NCI-H146 treated with DMSO at 0.1 percent for 48 hours (cell line): ENCODE measurements around the gene BAHCC1.
A peak's percentile ranks its signal among the peaks of the same experiment; 100 is the strongest.

Experiments
- DNase-seq: peaks from one replicate; lab custom pipeline; 2025; ENCODE audit not compliant: unreplicated experiment; lab: John Stamatoyannopoulos, UW

BAHCC1 gene

DNA sequence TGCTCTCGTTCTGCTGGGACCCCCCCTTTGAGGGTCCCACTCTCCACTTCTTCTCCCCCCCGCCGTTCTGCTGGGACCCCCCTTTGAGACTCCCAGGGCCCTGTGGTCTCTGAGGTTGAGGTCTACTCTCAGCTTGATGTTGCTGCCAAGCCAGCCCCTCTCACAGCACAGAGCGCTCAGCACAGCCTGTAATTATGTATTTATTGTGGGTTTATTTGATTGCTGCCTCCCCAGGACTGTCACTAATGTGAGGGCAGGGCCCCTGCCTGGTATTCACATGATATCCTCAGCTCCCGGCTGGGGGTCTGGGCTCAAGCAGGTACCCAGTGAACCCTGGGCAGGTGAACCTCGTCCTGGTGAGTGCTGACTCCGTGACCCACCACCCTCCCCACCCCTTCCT, 81.9 kb downstream of the BAHCC1 start:
- DNase-seq, result peak; percentile 30

DNA sequence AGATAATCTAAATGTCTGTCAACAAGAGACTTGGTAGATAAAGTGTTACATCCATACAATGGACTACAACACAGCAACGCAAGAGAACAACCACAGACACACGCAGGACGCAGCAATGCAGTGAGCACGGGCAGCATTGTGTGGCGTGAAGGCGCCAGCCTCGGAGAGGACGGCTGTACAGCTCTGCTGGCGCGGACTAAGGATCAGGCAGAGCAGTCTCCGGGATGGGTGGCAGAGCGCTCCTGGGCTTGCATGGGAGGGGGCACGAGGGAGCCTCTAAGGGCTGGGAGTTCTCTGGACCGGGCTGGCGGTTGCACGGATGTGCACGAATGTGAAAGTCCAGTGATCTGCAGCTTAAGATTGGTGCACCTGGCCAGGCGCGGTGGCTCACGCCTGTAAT, 82.9 kb downstream of the BAHCC1 start:
- DNase-seq, result no peak

DNA sequence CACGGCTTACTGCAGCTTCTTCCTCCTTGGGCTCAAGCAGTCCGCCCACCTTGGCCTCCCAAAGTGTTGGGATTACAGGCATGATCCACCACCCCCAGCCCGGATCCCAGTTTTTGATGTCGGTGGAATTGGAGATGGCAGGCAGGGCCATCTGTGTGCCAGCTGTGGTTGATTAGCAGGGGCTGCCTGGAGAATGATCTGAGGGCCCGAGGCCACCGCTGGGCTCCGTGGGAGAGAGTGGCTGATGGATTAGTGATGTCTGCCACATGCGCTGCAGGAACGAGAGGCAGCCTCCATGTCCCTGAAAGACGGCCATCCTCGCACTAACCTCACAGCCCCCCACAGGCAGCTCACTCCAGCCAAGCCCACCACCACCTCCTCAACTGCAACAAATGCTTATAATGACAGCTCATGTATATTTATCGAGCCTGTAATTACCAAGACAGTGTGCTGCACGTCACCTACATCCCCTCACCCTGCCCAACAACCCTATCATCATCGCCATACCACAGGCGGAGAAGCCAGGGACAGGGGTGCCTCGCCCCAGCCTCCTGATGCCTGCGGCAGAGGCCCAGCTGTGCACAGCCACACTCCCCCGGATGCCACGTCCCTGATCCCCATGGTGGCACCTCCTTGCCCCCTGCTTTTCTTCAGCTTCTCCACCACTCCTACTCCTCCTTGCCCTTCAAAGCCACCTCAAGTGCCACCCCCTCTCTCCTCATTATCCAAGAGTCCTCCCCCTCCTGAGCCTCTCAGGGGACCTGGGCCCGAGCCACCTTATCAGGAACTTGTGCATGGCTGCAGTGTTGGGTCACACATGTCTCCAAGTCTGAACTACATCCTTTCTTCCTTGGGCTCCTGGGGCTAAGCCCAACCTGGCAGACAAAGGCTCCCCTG, 84.2 kb downstream of the BAHCC1 start:
- DNase-seq, result no peak

DNA sequence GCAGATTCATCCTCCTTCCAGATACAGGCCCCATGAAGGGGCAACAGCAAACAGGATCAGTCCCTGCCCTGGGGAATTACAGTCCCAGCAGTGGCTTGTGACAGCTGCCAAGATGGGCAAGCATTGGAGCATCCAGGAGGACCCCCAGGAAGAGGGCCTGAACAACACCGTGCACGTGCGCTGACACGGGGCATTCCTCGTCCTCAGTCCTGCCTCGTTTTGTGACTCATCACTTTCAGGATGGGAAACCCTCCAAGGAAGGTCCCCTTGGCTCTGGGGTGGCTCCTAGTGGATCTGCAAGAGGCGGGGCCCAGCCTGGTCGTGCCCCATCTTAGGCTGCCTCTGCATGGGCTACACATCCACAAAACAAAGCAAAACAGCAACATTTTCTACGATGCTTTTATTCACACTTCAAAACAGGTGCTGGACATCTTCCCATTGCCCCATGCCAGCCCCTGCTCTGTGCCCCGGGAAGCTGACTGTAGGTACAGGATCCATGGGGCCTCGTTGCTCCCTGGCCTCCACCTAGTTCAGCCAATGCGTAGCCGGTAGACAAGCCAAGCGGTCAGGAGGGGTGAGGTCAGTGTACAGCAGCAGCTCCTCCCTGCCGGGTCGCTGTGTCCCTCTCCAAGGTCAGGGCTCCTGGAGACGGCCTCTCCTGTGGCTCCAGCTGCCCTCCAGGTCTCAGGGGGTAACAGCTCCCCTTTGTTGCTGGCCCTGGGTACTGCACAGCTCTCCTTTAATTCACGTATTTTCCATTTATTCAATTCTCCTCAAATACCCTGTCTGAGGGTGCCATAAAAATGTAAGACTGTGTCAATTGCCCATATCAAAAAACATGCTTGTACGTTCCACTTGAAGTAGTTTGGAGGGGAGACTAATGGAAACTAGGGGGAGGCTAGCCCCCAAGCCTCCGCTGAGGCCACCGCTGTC, 85.1 kb downstream of the BAHCC1 start:
- DNase-seq, result no peak

DNA sequence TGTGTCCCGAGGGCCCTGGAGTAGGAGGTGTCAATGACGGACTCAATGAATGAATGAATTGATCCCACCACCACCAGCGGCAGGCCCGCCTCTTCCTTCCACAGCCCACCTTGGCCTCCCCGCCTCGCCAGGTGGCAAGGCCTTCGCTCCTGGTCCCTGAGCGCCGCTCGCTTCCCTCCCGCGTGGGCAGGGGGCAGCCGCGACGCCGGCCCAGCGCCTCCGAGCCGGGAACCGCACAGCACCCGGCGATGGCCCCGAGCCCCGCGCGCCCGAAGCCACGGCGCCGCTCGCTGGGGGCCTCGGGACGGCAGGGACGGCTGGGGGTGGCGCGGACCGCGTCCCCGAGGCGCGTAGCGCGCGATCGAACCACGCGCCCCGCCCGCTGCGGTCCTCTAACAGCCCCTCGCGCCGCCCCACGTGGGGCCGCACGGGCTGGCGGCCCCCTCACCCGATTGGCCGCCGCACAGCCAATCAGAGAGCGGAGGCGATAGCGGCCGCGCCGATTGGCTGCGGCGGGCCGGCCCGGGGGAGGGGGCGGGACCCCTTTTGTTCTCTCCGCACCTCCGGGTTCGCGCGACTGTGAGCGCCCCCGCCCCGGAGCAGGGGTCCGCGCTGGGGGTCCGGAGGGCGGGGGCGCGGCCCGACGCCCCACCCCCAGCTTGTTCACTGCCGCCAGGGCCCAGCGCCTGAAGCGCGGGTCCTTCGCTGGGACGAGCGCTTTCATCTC, 86.0 kb downstream of the BAHCC1 start:
- peak; percentile 70 for DNase-seq

DNA sequence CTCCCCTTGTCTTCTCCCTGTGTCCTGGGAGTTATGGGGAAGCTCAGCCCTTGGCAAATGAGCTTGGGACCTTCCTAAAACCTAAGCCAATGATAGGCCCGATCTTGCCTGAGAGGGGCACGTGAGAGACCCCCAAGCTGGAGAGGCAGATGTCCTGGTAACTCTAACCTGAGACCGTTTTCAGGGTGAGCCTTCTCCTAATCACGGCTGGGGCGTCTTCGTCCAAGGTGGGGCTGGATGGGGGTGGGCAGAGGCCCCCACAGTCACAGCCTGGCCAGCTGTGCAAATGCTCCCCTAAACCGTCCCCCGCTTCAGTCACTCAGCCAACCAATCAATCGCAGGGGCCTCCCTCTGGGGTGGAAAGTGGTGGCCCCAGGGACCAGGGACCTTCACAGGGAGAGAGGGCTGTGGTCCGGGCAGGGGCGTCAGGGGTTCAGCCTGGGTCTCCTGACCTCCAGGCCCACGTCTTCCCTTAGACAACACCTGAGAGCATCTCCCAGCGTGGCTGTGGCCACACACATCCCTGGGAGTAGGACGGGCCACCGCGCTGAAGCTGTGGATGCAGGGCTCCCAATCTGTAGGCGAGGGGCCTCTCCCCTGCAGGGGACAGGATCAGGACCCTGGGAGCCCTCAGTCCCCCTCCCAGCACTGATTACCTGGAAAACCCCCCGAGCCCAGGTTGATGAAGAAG, 86.7 kb downstream of the BAHCC1 start:
- no peak for DNase-seq

DNA sequence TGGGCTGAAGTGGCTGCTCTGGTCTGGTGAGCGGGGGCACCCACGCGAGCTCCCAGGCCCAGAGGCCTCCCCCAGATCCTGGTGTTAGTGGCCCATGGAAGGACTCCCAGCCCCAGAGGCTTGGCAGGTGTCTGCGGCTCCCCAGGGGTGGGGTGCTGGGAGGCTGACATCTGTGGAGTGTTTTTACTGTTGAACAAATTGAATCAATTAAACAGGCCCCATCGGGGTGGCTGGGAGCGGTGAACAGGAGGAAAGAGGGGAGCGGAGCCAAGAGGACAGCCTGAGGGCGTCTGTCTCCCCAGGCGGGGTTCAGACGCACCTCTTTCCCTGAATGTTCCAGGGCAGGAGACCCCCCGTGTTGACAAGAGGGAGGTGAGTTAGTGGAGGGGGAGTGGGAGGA, 87.4 kb downstream of the BAHCC1 start:
- no peak for DNase-seq

DNA sequence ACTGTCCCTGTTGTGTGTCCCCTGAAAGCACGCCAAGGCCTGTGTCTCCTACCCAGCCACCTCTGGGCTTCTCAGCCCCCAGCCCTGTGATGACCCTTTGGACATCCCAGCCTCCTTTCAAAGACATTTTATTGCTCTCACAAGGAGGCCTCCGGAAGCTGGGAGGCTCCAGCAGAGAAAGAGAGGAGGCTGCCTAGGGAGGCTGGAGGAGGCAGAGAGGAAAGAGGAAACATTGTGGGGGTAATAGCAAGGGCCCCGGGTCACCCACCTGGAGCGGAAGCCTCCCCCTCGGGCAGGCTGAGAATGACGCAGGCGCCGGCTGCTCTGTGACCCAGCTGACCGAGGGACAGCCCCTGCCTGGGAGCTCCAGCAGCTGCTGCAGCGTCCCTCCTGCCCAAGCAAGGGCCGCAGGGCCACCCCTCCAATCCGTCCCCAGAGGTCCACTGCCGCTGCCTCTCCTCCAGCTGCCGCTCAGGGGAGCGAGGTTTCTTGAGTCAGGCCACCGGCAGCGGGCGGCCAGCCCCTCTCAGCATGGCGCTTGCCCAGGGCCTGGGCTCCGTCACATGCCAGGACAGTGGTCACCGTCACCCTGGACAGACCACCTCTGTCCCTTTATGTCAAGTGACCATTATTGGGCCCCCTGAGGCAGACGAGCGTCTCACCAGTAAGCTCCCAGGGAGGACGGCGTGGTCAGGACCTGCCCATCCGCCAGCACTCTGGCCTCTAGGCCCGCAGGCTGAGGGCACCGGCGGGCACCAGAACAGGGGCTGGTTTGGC, 88.0 kb downstream of the BAHCC1 start:
- no peak for DNase-seq

DNA sequence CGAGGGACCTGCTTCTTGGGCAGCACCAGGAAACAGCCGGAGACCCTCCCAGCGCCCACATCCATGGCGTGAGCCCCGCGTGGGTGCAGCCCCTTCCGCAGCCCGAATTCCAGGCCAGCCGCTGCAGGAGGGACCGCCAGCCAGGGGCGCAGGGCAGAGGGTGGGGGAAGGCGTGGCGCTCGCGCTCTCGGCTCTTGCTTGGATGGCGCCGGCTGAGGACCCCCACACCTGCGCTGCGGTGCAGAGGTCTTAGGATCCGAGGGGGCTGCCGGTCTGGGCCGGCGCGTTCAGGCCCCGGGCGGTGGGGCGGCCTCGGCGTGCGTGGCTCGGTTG, 88.6 kb downstream of the BAHCC1 start:
- no peak for DNase-seq

DNA sequence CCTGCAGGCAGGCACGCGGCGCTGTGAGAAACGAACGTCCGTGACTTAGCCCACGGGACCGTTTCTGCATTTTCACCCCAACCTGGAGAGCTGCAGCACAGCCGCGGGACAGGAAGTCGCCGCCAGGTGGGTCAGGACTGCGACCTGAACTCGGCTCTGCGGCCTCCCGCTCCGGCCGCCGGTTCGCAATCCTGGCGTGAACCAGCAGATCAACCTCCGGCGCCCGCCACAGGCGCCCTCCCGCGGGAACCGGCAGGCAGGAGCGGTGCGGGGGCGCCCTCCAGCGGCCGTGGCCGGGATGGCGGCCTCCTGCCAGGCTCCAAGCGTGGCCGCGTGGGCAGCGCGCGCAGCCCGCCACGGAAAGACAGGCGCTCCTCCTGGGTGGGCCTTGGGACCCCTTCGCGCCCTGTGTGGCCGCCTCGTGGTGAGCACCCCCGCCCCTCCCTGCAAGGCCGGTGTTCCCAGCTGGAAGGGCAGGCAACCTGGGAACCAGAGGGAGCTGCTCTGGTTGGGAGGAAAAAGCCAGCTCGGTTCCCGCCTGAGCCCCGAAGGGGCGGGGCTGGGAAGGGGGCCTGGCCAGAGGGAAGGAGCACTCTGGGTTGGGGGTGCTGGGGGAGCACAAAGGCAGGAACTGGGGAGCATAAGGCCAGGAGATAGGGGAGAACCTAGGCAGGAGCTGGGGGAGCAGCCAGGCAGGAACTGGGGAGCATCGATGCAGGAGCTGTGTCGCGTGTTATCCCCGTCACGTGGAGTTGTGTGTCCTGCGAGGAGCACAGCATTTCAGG, 89.1 kb downstream of the BAHCC1 start:
- peak; percentile 30 for DNase-seq

DNA sequence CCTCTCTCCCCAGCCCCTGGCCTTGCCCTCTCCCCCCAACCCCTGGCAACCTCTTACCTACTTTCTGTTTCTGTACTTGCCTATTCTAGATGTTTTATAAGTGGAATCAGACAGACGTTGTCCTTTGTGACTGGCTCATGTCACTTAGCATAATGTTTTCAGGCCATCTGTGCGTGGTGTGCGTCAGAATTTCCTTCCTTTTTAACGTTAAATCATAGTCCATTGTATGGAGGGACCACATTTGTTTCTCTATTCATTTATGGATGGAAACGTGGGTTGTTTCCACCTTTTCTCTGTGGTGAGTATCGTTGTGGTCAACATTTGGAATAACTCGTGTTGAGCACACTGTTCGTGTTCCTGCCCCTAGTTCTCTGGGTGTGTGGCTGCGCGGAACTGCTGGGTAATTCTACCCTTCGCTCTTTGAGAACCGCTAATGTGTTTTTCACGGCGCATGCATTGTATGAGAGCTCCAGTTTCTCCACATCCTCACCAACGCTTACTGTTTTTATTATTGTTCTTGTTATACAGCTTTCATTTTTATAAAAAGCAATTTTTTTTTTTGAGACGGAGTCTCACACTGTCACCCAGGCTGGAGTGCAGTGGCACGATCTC, 91.0 kb downstream of the BAHCC1 start:
- DNase-seq, result no peak

DNA sequence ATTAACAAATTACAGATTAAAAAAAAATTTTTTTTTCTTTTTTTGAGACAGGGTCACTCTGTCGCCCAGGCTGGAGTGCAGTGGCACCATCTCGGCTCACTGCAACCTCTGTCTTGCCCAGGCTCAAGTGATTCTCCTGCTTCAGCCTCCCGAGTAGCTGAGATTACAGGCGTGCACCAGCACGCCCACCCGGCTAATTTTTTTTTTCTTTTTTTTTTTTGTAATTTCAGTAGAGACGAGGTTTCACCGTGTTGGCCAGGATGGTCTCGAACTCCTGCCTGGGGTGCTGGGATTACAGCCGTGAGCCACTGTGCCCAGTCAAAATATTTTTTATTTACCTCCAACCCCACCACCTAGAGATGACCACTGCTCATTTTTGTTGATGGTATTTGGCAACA, 91.8 kb downstream of the BAHCC1 start:
- DNase-seq, result no peak

DNA sequence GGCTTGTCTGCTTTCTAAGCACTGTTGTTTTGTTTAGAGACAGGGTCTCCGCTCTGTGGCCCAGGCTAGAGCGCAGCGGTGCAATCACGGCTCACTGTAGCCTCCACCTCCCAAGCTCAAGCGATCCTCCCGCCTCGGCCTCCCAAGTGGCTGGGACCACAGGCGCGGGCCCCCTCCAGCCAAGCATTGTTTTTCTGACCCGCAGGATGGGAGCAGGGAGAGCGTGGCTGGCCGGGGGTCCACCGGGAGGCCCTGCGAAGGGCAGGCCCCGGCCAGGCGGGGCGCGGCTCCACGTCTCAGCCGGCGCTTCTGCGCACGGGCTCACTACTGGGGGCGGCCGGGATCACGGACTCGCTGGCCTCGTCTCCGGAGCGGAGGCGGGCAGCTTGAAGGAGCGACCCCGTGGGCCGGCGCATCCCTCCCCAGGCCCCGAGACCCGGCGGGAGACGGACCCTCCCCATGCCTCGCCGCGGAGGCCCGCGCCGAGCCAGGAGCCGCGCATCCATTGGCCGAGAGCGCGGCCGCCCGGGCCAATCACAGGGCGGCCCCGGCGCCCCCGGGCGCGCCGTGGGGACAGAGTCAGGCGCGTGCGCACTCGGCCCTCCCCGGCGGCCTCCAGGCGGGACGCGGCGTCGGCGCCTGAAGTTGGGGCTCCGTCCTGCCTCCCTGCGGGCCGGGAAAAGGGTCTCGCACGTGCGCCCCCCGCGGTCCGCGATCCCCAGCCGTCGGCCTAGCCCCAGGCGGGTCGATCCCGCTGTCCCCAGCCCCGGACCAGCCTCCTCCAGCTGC, 92.4 kb downstream of the BAHCC1 start:
- peak; percentile 58 for DNase-seq

DNA sequence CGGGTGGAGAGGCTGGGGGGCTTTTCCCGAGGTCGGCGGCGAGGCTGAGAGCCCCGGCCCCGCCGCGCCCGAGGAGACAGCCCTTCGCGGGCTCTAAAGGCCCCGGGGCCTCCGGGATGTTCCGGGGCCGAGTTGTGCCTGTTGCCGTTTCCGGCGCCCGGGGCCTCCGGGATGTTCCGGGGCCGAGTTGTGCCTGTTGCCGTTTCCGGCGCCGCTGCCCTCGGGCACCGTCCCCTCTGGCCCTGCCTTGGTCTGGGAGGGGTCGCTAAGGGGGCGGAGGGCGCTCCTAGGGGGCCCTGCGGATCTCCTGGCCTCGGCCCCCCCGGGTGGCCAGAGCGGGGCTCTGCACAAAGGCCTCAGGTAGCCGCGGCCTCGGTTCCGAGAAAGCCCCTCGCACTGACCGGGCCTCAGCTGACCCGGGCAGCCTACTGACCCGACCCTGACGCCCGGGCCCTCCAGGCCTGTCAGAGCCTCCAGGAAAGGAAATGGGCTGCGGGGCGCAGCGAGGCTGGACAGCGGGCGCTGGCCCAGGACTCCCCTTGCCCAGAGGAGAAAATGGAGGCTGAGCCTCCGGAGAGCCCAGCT, 93.1 kb downstream of the BAHCC1 start:
- DNase-seq, result no peak

DNA sequence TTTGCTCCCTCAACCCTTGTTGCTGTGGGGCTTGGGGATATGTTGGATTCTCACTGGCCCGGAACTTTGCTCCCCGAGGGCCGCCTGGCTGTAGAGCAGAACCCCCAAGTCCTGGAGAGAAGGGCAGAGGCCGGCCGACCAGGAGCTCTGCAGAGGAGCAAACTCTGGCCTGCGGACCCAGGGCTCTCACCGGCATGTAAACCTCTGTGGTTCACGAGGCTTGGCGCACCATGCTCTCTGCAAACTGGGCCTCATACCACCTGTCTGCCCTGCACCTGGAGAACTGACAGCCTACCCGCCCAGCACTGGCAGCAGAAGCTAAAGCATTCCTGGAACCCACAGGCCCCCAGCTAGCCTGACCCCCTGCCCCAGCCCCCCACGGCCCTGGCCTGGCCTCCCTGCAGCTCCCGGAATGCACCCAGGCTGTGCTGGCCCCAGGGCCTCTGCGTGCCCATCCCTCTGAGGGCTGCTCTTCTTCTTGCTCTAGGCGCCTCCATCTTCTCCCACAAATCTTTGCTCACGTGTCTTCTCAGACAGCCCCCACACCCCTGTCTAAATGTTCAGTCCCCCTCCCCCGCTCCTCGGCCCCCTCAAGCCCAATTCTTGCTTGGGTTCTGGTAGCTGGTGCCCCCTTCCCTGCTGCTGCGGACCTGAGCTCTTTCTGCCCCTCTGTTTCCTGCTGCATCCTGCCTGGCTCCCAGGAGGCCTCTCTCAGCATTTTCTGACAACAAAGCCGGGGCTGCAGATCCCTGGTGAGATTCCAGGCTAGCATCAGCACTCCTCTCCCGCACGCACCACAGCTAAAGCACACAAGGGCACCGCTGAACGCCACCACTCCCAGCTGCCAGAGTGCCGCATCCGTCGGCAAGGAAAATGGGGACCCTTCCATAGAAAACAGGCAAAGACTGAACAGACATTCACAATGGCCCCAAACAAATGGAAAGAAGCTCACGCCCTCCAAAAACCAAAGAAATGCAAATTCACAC, 94.0 kb downstream of the BAHCC1 start:
- DNase-seq, result no peak
